ENCODE measurements around the gene PIEZO1.
A peak's percentile ranks its signal among the peaks of the same experiment; 100 is the strongest.

The PIEZO1 gene

GRCh38 chr16:88809676-88810165, 24.7 kb upstream of the PIEZO1 start:
- H3K27ac ChIP-seq, result peak overlapping the region; percentile 98
- TF ChIP-seq, protein P1, sequence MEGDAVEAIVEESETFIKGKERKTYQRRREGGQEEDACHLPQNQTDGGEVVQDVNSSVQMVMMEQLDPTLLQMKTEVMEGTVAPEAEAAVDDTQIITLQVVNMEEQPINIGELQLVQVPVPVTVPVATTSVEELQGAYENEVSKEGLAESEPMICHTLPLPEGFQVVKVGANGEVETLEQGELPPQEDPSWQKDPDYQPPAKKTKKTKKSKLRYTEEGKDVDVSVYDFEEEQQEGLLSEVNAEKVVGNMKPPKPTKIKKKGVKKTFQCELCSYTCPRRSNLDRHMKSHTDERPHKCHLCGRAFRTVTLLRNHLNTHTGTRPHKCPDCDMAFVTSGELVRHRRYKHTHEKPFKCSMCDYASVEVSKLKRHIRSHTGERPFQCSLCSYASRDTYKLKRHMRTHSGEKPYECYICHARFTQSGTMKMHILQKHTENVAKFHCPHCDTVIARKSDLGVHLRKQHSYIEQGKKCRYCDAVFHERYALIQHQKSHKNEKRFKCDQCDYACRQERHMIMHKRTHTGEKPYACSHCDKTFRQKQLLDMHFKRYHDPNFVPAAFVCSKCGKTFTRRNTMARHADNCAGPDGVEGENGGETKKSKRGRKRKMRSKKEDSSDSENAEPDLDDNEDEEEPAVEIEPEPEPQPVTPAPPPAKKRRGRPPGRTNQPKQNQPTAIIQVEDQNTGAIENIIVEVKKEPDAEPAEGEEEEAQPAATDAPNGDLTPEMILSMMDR (conservative IDR thresholded peaks at IDR 0.05; ENCODE audit: low read depth), result no peak
- CTCF ChIA-PET, result interaction anchor here (1.1 to 2.0 kb wide), 3 partner anchors 48 to 407 kb away, joined by 4 to 10 read pairs (median 4); no protein-coding TSS in a partner anchor
- POLR2A ChIA-PET (ENCODE audit: low non-redundant PET), result interaction anchor here (0.6 kb wide), 1 partner anchor 432 kb away, joined by 4 read pairs; no protein-coding TSS in a partner anchor
- no peak for DNase-seq (ENCODE audit: low spot score)

DNA sequence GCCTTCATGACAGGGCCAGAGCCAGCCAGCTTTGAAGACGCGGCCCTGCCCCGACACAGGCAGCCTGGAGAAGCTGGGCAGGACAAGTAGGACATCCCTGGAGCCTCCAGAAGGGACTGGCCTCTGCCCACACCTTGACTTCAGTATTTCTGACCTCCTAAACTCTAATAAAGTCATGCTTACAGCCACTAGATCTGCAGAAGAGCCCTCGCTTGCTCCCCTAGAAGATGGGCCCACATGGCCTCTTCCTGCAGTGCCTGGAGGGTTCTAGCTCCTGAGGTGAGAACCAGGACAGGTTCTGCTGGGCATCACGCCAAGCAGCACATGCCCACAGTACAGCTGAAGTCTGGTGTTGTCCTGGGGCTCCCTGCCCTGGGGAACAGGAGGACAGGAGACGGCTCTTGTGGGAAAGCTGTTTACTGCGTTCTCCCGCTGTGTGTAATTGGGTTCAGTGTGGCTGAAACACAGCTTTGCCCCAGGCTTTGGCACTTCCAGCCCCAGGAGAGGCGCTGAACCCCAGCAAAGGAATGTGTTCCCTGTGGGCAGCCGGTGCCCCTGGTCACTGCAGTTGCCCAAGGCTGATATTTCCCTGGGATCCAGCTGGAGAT, 24.2 kb upstream of the PIEZO1 start:
- POLR2A ChIA-PET (ENCODE audit: low non-redundant PET), result no interaction called here
- H3K27ac ChIP-seq, result peak overlapping the region; percentile 98
- CTCF ChIA-PET, result interaction anchor here (1.1 to 2.0 kb wide), 2 partner anchors 72 to 407 kb away, joined by 4 to 10 read pairs; no protein-coding TSS in a partner anchor
- DNase-seq (ENCODE audit: low spot score), result peak; percentile 24
- TF ChIP-seq, protein P1 (conservative IDR thresholded peaks at IDR 0.05; ENCODE audit: low read depth), result no peak

DNA sequence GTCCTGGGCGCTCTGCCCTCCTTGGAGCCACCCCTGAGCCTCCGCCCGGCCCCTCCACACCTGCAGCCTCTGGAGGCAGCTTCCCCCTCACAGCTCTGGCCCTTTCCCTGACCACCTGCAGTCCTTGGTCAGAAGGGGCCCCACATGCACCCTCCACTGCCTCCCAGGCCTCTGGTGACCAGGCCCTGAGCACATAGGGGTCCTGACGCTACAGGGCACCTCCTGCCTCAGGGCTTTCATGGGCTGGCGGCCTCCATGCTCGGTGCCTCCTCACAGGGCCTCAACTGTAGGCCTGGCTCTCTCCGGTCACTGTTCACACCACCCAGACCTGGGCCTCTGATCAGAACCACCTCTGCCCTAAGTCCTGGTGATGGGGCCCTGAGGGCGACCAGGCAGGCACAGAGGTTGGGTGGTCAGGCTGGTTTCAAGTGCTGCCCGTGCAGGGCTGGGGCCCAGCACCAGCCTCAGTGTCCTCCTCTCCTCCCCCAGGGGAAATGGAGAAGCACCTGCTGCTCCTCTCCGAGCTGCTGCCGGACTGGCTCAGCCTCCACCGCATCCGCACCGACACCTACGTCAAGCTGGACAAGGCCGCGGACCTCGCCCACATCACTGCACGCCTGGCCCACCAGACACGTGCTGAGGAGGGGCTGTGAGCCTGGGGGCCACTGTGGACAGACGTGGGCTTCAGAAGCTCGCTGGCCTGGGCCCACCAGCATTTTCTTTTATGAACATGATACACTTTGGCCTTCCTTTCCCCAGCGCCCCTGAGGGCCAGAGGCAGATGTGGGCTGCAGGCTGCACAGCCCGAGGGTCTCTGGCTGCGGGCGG, 22.8 kb upstream of the PIEZO1 start:
- peak overlapping the region; percentile 98 for H3K27ac ChIP-seq

DNA sequence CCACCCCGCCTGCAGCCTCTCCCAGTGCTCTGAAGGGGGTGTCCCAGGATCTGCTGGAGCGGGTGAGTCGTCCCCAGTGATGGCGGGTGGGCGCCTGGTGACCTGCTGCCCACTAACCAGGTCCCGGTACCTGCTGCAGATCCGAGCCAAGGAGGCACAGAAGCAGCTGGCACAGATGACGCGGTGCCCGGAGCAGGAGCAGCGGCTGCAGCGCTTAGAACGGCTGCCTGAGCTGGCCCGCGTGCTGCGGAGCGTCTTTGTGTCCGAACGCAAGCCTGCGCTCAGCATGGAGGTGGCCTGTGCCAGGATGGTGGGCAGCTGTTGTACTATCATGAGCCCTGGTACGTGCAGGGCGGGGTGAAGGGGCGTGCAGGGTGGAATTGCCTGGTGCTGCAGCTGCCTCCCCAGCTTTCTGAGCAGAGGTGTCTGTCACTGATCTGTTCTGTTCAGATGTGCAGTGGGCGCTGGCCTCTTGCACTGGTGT, 22.2 kb upstream of the PIEZO1 start:
- peak overlapping the region; percentile 98 for H3K27ac ChIP-seq
- ChIA-PET CTCF (no interaction called here), POLR2A (ENCODE audit: low non-redundant PET) (no interaction called here)
- DNase-seq (ENCODE audit: low spot score), result no peak
- TF ChIP-seq, protein P1 (conservative IDR thresholded peaks at IDR 0.05; ENCODE audit: low read depth), result no peak

More for the DNA sequence above, 22.8 kb upstream of the PIEZO1 start:
- ChIA-PET CTCF (no interaction called here), POLR2A (ENCODE audit: low non-redundant PET) (no interaction called here)
- DNase-seq (ENCODE audit: low spot score), result no peak
- TF ChIP-seq, protein P1 (conservative IDR thresholded peaks at IDR 0.05; ENCODE audit: low read depth), result no peak

DNA sequence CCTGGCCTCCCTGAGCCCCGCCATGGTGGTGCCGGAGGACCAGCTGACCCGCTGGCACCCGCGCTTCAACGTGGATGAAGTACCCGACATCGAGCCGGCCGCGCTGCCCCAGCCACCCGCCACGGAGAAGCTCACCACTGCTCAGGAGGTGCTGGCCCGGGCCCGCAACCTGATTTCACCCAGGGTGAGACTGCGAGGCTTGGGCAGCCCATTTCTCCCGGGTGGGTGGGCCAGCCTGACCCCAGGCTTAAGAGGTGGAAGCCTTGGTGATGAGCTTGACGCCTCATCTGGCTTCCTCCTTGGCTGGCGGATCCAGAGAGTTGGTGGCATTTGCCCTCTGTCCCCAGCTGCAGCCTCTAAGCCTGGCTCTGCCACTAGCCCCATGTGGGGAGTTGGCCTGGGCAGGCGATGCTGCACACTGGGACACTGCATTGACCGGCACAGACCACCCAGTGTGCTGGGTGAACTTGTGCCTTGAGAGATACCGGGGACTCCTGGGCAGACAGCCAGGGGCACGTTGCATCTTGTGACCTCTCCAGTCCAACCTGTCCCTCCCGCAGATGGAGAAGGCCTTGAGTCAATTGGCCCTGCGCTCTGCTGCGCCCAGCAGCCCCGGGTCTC, 21.6 kb upstream of the PIEZO1 start:
- no peak for DNase-seq (ENCODE audit: low spot score)
- ChIA-PET CTCF (no interaction called here), POLR2A (ENCODE audit: low non-redundant PET) (no interaction called here)
- peak overlapping the region; percentile 98 for H3K27ac ChIP-seq
- TF ChIP-seq, protein P1 (conservative IDR thresholded peaks at IDR 0.05; ENCODE audit: low read depth), result no peak

GRCh38 chr16:88805887-88806393, 20.9 kb upstream of the PIEZO1 start:
- peak overlapping the region; percentile 98 for H3K27ac ChIP-seq
- TF ChIP-seq, protein P1 (conservative IDR thresholded peaks at IDR 0.05; ENCODE audit: low read depth), result no peak
- POLR2A ChIA-PET (ENCODE audit: low non-redundant PET), result no interaction called here
- CTCF ChIA-PET, result no interaction called here
- no peak for DNase-seq (ENCODE audit: low spot score)

All from RWPE1 (cell line).